GM08714 (cell line): ENCODE data around the gene CTTN.

Source experiments
- H3K4me3 ChIP-seq: fragments of 200-500 bp; sonication (Bioruptor generic); 2 replicates; pipeline ENCODE4 v1.5.1; 2014; ENCODE audit warnings: mild to moderate bottlenecking, low read length, inconsistent platforms
- ZNF274 ChIP-seq: IDR thresholded peaks from 2 replicates; pipeline ENCODE4 v1.6.1; 2012; ENCODE audit warnings: mild to moderate bottlenecking, low read depth, low read length

CTTN gene

DNA sequence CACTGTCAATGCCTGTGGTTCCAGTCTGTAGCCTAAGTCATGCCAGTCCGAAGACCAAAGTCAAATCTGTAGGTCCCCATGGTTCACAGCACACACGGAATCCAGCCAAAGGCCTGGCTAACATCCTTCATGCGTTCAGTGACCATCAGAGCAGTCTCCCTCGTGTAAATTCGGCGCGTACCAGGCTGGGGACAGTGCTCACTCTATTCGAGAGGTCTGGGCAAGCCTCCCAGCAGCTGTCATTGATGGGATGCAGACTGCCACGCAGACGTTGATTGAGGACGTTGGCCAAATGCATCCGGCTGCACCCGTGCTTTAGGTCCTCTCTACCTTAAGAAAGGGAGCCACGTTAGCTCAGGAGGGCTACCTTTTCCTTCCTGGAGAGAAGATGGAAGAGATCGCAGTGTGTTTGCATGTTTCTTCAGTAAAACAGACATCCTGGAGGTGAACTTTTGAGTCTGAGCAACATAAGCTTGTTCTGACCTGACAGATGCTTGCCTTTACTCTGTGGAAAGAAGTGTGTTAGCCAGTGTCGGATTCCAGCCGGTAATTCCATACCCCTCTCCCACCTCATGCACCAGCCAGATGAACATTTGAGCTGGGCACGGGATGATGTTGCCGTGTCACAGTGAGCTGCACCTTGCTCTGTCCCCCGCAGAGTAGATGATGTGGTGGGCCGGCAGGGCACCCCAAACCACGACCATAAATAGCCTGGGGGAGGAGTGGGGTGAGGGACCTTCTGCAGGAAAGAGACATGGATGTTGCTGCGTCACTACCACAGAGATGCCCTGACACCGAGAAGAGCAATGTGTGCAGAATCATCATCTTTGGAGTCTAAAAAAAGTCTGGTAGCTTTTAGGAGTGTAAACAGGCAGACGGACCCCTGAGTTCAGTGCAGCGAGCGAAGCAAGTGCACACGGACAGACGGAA is 12.2 kb downstream of the CTTN start:
- no peak for TF ChIP-seq ZNF274
- H3K4me3 ChIP-seq: no peak overlapping the region

DNA sequence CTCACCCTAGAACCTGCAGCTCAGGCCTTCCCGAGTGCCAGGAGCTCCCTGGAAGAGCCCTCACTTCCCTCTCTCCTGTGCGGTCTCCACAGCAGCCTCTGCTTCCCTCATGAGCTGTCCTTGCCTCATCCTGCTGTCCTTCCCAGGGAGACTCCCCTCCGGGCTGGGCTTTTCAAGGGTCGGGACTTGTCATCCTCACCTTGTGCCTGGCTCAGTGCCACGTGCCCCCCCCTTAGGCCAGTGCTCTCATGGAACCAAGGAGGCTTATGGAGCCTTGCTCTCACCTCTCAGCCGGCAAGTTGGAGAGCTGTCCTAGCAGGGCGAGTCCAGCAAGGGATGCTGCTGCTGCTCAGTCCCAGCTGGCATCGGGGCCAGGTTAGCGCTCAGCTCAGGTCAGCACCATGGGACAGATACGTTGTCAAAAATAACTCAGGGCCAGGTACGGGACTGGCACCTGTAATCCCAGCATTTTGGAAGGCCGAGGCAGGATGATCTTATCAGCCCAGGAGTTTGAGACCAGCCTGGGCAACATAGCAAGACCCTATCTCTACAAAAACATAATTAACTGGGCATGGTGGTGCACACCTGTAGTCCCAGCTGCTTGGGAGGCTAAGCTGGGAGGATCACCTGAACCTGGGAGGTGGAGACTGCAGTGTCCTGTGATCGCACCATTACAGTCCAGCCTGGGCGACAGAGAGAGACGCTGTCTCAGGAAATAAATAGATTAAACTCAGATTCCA is 13.6 kb downstream of the CTTN start:
- no peak for TF ChIP-seq ZNF274
- H3K4me3 ChIP-seq: no peak overlapping the region

DNA sequence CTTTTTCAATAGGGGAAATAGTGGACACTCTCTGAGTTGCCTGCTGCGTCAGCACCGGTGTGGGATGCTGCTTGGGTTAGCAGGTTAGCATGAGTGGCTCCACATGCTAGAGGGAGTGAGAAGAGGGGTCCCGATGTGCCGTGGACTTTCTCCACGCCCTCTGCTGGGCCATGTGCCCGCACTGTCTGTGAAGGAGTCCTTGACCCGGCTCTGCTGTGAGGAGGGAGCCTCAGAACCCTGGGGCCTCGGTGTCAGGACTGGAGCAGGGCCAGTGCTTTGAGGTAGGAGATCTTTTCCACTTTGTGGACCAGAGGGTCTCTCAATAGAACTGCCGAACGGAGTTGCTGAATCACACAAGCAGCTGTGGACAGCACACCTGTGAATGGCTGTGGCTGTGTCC is 14.8 kb downstream of the CTTN start:
- H3K4me3 ChIP-seq: no peak overlapping the region
- TF ChIP-seq ZNF274: no peak

- H3K4me3 ChIP-seq: no peak overlapping the region
- no peak for TF ChIP-seq ZNF274
Observed at GRCh38 chr11:70414341-70415100, 16.2 kb downstream of the CTTN start.

DNA sequence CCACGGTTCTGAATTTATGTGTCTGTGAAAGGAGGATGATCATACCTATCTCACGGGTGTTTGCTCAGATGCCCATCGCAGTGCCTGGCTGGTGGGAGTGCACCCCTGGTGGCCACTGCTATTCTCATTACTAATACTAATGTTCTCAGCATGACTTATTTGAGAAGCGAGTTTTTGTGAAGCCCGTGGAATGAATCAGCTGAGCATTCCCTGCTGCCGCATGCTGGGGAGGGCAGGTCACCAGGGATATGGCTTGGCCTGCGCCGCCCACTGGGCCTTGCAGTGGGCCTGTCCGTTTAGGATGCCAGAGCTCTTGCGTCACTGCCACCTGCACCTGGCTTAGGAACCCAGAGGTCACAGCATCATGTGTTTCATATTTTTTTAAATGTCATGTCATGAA is 16.9 kb downstream of the CTTN start:
- no peak overlapping the region for H3K4me3 ChIP-seq
- TF ChIP-seq ZNF274: no peak

DNA sequence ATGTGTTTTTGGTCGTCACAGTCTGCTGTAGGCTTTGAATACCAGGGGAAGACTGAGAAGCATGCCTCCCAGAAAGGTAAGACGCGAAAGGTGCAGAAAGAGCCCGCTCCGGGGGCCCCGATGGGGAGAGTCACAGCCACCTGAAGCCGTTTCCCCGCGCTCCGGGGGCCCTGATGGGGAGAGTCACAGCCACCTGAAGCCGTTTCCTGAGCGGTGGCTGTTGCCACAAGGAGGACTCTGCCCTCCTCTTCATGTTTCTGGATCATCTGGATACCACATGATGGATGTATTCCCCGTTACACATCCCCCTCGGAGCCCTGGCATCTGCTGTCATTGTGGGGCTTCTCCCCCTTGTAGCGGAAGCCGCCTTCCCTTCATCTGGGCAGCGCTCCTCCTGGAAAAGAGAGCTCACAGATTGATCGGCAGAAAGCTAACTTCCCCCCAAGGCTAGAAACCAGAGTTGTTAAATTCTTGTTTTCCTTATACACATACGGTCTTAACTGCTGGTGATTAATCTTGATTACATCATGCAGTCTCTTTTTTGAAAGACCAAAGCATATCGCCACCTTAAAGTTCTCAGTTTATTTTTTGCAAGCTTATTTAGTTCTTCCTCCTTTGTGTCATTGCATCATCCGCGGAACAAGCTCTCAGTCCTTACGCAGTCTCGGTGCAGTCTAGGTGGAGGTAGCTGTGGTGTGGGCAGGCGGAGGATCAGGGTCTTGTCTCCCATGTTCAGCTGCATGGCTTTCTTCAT is 17.5 kb downstream of the CTTN start:
- no peak overlapping the region for H3K4me3 ChIP-seq
- no peak for TF ChIP-seq ZNF274

DNA sequence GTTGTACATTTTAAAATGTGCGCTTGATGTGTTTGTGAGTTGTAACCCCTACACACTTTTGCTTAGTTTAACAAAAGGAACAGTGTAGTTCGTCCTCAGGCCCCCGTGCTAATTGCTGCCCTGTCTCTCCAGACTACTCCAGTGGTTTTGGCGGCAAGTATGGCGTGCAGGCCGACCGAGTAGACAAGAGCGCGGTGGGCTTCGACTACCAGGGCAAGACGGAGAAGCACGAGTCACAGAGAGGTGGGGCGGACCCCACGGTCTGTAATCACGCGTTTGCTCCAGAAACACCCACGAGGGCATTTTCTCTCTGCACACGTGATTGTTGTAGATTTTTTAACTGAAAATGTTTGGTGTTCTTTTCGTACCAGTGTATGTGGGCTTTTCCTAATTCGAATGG is 18.6 kb downstream of the CTTN start:
- no peak for TF ChIP-seq ZNF274
- no peak overlapping the region for H3K4me3 ChIP-seq

- TF ChIP-seq ZNF274: no peak
- H3K4me3 ChIP-seq: no peak overlapping the region
Observed at GRCh38 chr11:70418130-70418529, 19.8 kb downstream of the CTTN start.

GRCh38 chr11:70419307-70420007 is 21.1 kb downstream of the CTTN start:
- no peak overlapping the region for H3K4me3 ChIP-seq

DNA sequence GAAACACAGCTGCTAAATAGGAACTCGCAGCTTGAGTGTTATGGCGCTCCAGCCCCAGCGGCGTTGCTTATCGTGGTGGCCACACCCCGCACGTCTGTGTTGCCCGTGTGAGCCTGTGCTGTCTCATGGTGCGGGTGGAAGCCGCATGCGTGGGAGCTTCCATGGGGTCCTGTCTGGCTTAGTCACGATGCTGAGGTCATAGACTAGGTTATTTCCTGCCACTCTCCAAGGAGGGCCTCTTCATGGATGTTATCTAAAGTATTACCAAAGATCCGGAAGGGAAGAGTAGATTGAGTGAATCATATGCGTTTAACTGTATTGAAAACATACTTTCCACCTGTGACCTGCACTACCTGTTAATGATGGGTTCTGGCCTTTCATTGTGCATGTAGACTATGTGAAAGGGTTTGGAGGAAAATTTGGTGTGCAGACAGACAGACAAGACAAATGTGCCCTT is 21.7 kb downstream of the CTTN start:
- H3K4me3 ChIP-seq: no peak overlapping the region
- no peak for TF ChIP-seq ZNF274

More at GRCh38 chr11:70419307-70420007, 21.1 kb downstream of the CTTN start:
- TF ChIP-seq ZNF274: no peak

DNA sequence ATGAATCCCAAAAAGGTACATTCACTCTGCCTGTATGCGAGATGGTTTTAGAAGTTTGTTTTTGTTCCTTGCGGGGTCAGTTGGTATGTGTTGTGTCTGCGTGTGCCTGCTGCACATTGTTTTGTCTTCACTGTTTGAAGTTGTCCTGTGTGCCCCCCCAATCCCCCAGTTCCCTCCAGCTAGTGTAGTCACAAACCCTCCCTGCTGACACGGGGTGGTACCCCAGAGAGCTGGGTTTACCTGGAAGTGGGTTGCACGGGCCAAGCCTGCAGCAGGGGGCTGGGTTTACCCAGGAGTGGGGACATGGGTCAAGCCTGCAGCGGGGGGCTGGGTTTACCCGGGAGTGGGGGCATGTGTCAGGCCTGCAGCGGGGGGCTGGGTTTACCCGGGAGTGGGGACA is 22.2 kb downstream of the CTTN start:
- no peak for TF ChIP-seq ZNF274
- no peak overlapping the region for H3K4me3 ChIP-seq

DNA sequence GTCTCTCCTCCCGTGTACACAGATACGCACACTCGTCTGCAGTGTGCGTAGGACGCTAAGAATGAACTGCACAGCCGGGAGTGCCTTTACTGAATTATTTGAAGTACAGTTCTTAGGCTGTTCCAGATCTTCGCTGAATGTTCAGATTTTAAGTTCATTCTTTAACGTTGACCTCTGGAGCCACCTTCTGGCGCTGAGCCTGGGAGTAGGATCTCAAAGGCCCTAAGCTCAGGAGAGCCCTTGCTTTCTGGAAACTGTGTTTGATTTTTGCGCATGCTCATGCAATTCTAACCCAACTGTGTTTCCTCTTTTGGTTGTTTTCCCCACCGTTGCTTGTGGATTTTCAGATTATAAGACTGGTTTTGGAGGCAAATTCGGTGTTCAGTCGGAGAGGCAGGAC is 22.8 kb downstream of the CTTN start:
- no peak overlapping the region for H3K4me3 ChIP-seq
- no peak for TF ChIP-seq ZNF274

DNA sequence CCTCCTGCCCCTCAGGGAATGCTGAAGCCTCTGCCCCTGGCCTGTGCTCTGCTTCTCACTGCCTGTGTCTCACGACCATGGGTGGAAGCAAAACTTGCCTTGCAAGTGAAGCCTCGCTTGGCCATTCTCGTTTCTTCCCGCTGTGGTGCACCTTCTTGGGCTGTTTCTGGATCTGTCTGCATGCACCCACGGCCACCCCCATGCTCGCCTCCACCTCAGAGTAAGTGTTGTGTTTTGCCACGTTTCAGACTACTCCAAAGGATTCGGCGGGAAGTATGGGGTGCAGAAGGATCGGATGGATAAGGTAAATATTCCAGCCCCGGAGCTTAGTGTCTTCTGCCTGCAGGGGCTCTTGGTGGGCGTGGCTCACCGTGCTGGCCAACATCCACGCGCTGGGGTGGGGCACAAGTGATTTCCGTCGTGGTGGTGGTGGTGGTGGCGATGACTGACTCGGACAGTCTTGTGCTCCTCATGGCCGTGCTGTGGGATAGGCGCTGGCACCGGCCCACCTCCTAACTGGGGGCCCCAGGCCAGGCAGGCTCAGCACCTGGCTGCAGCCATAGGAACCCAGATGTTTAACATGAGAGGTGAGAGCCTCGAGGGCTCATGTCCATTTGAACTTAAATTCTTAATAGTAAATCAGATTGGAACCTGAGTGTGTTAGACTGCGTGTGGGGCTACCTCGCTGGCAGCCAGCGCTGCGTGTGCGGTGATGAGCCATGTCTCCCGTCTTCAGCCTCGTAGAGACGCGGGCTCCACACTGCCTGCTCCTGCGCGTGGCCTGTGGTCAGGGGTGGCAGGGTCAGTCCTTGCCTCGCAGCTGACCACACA is 24.6 kb downstream of the CTTN start:
- TF ChIP-seq ZNF274: no peak
- H3K4me3 ChIP-seq: no peak overlapping the region
